Stimulated activated CD8-positive, alpha-beta memory T cell treated with anti-CD3 and anti-CD28 coated beads, Interleukin-12 subunit alpha, Interleukin-12 subunit beta, amount 100 ng/mL, for 24 hours (primary cell): ENCODE data around the gene SLC39A11.

Experiments used
- DNase-seq: peaks from one replicate; pipeline ENCODE4 v3.0.0-alpha.2; 2020; ENCODE audit errors: extremely low read depth

SLC39A11 gene

DNA sequence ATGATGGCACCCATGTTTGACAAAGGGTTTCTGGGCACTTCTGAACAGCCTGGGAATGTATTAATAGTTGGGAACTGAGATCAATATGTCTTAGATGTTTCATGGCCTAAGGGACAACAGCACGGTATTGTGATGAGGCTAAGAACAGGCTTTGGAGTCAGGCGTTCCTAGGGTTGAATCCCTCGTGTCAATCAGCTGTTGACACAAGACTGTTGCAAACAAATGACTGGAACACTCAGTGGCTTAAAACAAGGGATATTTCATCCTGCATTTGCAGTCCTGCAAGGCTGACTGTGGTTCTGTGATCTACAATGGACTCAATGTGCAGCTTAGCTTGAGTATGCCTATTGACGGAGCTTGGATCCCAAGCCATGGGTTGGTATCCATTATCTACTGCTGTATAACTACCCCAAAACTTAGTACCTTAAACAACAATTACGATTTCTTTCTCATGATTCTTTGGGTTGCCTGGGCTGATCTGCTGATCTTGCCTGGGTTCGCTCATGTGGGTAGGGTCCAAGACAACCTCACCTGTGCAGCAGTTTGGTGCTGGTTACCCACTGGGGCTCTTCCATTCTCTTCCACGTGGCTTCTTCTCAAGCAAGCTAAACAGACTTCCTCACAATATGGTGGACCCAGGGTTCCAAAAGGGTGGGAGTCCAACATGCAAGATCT, 472.4 kb downstream of the SLC39A11 start:
- no peak for DNase-seq

- no peak for DNase-seq
These were observed 474.4 kb downstream of the SLC39A11 start for GRCh38 chr17:72618001-72618509.

DNA sequence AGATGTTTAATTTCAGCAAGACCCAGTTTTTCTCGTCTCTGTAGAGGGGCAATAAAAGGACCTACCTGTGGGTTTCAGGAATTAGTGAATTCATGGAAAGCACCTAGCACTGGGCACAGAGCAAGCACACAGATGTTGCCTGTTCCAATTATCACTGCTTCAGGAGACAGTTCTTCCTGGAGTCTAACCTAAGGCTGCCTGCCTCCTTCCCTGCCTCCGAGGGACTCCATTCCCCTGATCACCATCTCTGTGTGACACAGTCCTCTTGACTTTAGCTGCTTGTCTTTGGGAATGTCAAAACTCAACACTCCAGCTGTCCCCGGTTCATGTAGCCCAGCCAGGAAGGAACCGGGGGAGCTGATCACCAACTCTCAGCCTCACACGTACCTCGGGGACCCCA, 474.9 kb downstream of the SLC39A11 start:
- DNase-seq = no peak

DNA sequence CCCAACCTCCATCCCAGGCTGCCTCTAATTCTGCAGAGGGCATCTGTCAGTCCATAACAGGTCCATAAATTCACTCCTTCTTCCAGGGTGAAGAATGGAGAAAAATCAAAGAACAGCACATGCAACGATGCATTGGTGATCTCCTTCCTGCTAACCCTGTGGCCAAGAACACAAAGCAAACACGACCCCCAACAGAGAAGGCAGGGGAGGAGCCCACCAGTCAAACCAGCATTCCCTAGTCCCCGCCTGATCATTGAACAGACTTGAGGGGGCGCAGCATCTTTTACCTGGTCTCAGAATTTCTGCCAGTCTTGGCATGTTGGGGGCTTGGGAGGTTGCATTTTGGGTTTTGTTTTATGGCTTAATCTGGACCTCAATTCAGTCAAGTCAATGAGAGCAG, 476.0 kb downstream of the SLC39A11 start:
- no peak for DNase-seq

GRCh38 chr17:72615627-72615991, 476.9 kb downstream of the SLC39A11 start:
- no peak for DNase-seq

DNA sequence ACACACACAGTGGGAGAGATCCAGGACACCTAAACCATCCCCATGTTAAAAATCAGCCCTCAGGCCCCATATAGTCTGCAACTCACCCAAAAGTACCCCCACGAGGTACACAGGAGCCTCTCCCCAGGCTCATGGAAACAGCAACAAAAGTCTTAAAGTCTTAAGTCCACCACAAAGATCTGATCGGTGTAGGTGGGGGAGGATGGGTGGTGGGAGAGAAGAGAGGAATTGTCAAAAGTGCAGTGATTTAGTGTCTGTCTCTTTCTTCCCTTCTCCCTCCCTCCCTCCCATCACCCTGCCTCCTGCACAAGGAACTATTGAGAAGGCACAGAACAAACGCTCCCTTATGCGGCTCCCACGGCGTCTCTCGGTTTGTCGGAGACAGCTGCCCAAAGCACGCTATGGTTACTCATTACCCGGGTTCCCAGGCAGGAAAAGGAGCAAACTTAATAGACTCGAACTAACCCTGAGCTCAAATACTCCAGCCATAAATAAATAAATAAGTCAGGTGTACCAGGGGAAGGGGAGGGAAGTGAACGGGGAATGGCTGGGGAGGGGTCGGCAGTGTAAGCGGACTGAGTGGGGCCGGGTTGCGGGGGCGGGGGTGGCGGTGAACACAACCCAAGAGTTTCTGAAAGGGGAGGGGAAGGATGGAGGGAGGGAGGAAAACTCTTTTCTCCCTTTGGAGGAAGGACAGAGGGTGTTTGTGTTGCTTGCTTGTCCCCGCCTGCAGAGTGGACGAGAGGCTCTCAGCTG, 477.4 kb downstream of the SLC39A11 start:
- no peak for DNase-seq

- no peak for DNase-seq
These were observed 478.0 kb downstream of the SLC39A11 start for GRCh38 chr17:72614476-72614870.

DNA sequence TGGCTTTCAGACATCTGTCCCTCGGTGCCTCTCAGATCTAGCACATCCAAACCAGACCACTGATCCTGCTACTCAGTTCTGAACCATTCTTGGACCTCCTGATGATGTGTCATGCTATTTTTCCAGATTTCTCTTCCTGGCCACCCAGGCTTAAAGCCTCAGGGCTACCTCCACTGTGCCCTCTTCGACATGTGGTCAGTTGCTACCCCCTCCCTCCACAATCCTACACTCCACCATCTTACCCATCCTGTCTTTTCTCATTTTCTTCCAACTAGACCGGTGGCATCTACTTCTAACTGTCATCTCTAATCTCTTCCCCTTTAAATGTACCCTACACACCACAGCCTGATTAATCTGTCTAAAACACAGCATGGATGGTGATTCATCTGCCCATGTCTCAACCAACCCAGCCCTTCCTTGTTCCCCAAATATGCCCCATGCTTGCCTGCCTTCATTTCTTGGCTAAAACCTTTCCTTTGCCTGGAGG, 478.6 kb downstream of the SLC39A11 start:
- DNase-seq = no peak

DNA sequence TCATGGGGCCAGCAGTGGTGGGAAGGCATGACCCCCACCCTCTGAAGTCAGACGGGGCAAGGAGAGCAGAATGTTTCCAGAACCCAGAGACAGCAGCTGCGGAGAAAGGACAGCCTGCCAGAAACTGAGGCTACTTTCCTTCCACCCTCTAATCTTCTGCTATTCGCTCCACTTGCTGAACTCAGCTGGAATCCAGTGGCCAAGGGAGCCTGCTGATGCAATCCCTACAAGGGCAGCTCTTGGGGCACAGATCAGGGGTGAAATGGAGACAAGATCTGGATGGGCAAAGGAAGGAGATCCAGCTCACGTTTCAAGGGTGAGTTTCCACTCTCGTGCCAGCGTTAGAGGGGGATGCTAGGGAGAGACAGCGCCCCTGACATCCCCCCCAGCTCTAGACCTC, 479.1 kb downstream of the SLC39A11 start:
- no peak for DNase-seq

- DNase-seq = no peak
These were observed 481.3 kb downstream of the SLC39A11 start for GRCh38 chr17:72611172-72611571.

- DNase-seq = no peak
These were observed 483.0 kb downstream of the SLC39A11 start for GRCh38 chr17:72609501-72609900.

DNA sequence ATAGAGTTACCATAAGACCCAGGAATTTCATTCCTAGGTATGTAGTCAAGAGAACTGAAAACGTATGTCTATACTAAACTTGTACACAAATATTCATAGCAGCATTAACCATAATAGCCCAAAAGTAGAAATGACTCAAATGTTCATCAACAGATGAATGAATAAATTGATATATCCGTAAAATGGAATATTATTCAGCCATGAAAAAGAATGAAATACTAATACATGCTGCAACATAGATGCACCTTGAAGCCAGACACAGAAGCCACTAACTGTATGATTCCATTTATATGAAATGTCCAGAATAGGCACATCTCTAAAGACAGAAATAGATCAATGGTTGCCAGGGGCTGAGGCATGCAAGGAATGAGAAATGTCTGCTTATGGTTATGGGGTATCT, 484.1 kb downstream of the SLC39A11 start:
- no peak for DNase-seq

GRCh38 chr17:72606656-72607055, 485.8 kb downstream of the SLC39A11 start:
- DNase-seq = no peak

GRCh38 chr17:72605543-72605942, 486.9 kb downstream of the SLC39A11 start:
- DNase-seq = no peak

- DNase-seq = no peak
These were observed 488.0 kb downstream of the SLC39A11 start for GRCh38 chr17:72604518-72604917.

DNA sequence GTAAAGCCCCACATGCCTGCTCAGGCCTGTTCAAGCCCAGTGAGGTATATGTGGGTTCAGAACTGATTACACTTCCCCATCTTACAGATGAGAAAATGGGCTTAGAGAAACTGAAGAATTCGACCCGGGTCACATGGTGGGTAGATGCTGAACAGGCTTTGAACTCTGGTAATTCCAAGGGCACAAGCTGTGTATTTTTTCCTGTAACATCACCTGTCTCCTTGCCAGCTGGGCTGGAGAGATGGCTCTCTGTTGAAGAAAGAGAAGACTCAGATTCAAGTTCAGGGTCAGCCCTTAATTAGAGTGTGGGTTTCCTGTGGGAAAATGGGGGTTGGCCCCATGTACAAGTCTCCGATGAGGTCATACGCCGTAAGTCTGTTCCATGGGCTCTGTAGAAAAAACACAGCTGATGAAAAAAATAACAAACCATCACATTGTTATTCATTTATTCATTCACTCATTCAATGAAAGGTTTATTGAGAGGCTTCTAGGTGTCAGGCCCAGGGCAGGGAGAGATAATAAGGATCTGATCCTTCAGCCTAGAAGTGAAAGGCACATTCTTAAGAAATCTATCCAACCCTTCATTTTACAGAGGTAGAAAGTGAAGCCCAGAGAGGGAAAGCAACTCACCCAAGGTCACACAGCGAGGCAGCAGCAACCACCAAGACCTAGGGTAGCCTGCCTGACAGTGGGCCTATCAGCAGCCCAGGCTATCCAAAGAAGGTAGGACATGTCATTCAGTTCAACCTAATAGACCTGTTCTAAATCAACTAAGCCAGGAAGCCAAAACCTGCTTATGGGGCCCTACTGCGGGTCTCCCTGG, 488.9 kb downstream of the SLC39A11 start:
- DNase-seq = no peak

DNA sequence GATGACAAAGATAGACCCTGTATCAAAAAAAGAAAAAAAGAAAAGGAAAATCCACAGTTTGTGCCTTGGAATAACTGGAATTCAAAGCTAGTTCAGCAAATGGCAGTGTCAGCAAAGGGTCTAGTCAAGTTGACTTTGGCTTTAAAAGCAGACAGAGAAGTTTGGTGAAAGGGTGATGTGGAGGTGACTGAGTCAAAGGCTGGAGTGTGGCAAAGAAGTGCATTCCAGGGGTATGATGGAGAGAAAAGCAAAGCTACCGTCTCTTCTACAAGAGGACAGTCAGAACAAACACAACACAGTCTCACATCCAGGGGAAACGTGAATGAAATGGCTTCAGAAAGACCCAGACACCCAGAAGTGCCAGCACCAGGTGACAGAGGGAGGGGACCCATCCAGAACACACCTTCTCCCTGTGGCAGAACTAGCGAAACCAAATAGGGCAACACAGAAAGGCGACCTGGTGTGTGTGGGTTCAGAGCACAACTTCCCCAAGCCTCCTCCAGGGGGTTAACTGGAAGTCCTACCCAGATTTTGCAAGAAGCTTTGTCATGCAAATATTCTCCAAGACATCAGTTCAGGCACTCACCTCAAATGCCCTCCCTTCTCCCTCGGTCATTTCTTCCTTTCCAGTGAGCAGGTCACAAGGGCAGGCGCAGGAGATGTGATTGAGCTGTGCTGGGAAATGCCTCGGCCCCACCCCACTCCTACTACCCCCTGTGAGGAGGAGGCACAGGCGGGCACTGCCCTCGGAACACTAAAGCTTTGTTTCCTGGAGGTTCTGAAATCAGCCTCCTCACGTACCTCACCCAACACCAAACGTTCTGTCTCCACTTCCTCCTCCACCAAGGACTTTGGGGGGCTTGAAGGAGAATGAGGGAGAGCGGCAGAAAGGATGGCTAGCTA, 489.7 kb downstream of the SLC39A11 start:
- DNase-seq = no peak

- DNase-seq = no peak
These were observed 491.6 kb downstream of the SLC39A11 start for GRCh38 chr17:72600934-72601333.

- DNase-seq = no peak
These were observed 492.6 kb downstream of the SLC39A11 start for GRCh38 chr17:72599891-72600290.

DNA sequence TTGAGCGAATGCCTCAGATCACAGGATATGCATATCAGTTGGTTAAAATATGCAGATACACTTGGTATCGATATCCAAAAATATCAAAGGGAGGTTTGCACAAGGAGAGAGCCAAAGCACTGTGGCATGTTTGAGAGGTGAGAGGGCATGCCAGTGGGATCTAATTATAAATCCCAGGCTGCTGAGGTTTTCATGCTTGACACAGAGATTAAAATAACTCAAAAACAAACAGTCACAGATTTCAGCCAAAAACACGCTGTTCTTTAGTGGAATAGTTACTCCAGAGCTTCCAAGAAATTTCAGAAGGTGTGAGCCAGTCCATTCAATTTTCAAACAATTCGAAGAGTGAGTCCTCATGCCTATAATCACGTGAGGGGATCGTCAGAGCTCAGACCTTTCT, 493.8 kb downstream of the SLC39A11 start:
- no peak for DNase-seq

DNA sequence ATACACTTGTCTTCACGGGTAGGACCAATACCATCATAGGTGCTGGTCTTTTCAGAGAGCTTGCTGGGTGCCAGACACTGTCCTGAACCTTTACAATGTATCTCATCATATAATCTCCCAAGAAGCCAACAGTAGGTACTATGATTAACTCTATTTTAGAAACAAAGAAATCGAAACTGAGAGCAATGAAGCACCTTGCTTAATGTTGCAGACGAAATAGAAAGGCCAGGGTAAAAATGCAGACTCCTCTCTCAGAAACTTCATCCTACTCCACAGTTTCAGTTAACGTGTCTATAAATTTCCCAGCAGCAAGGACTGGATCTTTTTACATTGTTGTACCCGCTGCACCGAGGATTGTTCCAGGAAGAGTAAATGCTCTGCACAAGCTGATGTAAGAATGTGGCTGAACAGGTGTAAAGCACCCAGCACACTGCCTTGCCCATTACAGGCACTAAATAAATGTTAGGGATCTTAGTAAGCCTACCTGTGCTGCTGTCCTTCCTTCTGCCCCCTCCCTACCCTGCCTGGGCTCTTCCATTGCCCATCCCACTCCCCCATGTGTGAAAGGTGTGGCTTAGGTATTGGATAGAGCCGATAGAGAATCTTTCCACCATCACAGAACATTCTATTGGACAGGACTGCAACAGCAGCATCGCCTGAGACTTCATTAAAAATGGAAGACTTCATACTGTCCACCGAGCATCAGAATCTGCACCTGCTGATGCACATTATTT, 495.0 kb downstream of the SLC39A11 start:
- no peak for DNase-seq
